AG09319 (cell line): ENCODE measurements around the gene MUC4.
"Not testable (repeated sequence)": the region's sequence is repeated elsewhere in the genome, so short reads cannot be mapped to it uniquely, and the experiment has no call there.

Source experiments
- DNase-seq: peaks from one replicate; pipeline ENCODE4 v3.0.0-alpha.2; 2010; ENCODE audit warnings: low read depth; ENCODE audit errors: extremely low read depth
- CTCF ChIP-seq: IDR thresholded peaks from 2 replicates; pipeline ENCODE4 v1.5.1; 2011; ENCODE audit warnings: low read depth, mild to moderate bottlenecking, inconsistent platforms, low read length, moderate library complexity

Gene MUC4

DNA sequence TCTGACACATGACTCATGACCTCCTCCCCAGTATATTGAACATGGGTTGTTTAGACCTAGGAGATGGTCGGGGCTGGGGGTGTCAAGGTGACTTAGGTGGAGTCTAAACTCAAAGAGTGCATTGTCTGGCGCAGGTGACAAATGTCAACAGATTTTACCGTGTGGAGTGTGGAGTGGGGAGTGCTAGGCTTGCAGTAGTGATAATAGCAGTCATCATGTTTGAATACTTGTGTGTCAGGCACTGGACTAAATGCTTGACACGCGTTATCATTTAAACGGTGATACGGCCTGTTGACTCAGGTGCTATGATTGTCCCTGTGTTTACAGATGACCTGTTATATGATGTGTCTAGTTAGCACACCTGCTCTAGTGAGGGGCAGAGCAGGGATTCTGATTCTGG, 60.2 kb downstream of the MUC4 start:
- DNase-seq, result no peak
- no peak for TF ChIP-seq CTCF

GRCh38 chr3:195750797-195751520, 60.8 kb downstream of the MUC4 start:
- no peak for TF ChIP-seq CTCF
- DNase-seq, result no peak

GRCh38 chr3:195749101-195749500, 62.6 kb downstream of the MUC4 start:
- not testable (repeated sequence) for DNase-seq

- no peak for DNase-seq
- no peak for TF ChIP-seq CTCF
Measured at GRCh38 chr3:195748661-195749060, 63.1 kb downstream of the MUC4 start.

GRCh38 chr3:195746751-195747150, 65.0 kb downstream of the MUC4 start:
- no peak for DNase-seq
- no peak for TF ChIP-seq CTCF

- no peak for DNase-seq
- TF ChIP-seq CTCF, result no peak
Measured at GRCh38 chr3:195746346-195746745, 65.4 kb downstream of the MUC4 start.

DNA sequence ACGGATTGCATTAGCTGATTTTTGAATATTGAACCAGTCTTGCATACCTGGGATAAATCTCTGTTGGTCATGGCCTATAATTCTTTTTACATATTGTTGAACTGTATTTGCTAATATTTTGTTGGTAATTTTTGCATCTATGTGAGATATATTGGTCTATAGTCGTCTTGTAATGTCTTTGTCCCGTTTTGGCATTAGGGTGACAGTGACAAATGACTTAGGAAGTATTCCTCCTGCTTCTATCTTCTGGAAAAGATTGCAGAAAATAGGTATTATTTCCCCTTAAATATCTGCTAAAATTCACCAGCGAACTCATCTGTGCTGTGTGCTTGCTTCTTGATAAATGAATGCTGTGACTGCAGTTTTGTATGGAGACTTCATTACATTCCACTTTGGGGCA, 67.3 kb downstream of the MUC4 start:
- no peak for TF ChIP-seq CTCF
- no peak for DNase-seq

DNA sequence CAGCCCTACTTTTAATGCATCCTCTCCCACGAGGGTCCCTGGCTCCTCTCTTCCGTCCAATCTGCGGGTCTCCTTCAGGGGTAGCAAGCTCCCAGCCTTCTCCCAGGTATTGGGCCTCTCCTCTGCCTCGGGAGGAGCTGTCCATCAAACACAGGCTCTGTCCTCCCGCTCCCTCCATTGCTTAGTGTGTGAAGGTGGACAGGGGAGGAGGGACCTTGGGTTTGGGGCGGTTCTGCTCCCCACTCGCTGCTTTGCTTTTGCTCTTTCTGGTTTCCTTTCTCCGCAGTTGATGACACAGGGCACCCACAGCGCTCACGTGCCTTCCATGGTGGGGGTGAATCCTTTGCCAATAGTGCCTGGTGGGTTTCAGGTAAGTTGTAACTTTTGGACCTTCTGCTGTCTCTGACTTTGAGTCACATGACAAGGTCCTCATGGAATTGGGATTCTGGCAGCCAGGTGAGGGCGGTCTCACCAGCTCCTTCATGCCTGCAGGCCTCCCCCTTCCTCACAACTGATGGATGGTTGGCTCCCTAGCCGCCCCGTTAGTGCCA, 72.1 kb downstream of the MUC4 start:
- no peak for TF ChIP-seq CTCF
- no peak for DNase-seq
